Fibroblast of lung (primary cell): ENCODE data around the gene LRMDA.

Source experiments
- CTCF ChIP-seq, 2 donors: IDR thresholded peaks in 1 of 2; conservative IDR thresholded peaks in 1 of 2; 1 replicate in 1 of 2; 2 replicates in 1 of 2; pipeline ENCODE4 v1.5.1; 2011 to 2012; ENCODE audit warnings: low read length in 2 of 2, control low read depth in 1 of 2, inconsistent platforms in 1 of 2, low read depth in 1 of 2, mild to moderate bottlenecking in 1 of 2
- EZH2 ChIP-seq: IDR thresholded peaks from 2 replicates; pipeline ENCODE4 v1.5.1; 2012; ENCODE audit warnings: low read length, control low read depth, mild to moderate bottlenecking; ENCODE audit errors: missing control alignments

GRCh38 chr10:76244061-76244686 lies 812.8 kb downstream of the LRMDA start:
- TF ChIP-seq CTCF (conservative IDR thresholded peaks at IDR 0.05 in 1 of 2, IDR thresholded peaks at IDR 0.05 in 1 of 2; ENCODE audit: low read depth in 1 of 2, low read length in 2 of 2) (no peak), EZH2 (no peak)
